Dedifferentiated amniotic fluid mesenchymal stem cell (primary cell): ENCODE results near the gene OR6B1.
"Not testable (repeated sequence)": the region's sequence is repeated elsewhere in the genome, so short reads cannot be mapped to it uniquely, and the experiment has no call there.

Source experiments
- DNase-seq: peaks from one replicate; pipeline ENCODE4 v3.0.0-alpha.2; 2016; ENCODE audit errors: extremely low spot score

OR6B1 gene

DNA sequence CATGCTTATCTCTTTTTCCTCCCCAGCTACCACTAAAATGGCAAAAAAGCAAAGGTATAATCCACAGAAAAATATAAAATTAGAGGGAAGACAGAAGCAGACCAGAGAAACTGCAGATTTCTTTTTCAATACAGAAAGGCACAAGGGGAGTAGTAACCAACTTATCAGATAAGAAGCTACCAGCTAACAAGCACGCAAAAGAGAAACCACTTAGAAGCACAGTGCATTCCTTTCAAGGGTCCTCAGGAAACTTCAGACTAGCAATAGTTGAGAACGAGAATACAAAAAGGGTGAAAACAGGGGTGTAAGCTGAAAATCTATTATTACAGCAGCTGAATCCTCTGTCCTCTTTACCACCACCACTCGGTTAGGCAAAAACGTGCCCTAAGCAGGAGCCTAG, 38.8 kb downstream of the OR6B1 start:
- no peak for DNase-seq

DNA sequence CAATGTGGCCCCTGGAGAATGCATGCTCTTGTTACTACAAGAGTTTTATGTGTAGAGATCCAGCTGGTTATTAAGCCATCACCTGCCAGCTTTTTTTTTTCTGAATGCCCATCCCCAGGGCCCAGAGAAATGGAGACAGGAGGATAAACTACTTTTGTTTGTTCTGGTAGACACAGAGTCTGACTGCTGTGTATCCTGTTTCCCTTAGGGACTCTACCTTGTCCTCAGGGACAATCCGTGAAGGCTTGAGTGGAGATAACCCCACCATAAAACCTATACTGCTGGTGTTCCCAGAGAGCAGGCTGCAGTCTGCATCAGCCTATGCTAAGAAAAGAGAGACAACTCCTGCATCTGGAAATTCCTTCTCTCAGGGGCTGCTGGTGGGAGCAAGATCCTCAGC, 48.5 kb downstream of the OR6B1 start, which contains the start of gene OR2A5:
TSS of gene OR2A5 (plus strand) at position 301 of the 400 bp plus-strand sequence. CDS start 1,454 bp downstream, outside the sequence.
- no peak for DNase-seq

DNA sequence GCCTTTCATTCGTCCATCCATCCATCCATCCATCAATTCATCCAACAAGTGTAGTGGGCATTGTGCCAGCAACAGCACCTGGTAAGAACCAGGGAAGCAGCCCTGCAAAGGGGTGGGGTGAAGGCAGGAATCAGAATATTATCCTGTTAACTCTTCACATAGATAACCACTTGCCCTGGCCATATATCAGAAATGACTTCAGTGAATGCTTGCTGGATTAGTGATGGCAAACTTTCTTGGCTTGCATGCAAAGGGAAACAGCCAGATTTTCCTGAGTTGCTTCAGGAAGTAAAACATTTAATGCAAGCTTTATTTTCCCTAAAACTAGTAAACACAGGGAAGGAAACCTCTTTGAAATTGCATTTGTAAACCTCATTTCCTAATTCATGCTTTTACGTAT, 49.4 kb downstream of the OR6B1 start:
- no peak for DNase-seq

DNA sequence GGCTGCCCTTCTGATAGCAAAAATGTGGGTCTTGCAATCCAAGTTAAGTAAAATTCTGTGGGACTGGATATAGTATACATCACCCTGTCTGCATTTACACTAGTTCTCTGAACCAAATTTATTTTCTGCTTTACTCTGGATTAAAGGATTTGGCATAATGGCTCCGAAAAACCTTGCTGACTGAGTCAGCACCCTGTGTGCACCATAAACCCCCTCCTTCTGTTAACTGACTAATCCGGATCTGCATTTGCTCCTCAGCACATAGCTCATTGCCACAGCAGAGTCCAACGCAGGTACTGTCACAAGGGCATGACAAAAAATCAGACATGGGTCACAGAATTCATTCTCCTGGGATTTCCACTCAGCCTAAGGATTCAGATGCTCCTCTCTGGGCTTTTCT, 50.0 kb downstream of the OR6B1 start:
- peak; percentile 17 for DNase-seq

DNA sequence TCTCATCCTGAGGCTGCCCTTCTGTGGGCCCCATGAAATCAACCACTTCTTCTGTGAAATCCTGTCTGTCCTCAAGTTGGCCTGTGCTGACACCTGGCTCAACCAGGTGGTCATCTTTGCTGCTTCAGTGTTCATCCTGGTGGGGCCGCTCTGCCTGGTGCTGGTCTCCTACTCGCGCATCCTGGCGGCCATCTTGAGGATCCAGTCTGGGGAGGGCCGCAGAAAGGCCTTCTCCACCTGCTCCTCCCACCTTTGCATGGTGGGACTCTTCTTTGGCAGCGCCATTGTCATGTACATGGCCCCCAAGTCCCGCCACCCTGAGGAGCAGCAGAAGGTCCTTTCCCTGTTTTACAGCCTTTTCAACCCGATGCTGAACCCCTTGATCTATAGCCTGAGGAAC, 50.8 kb downstream of the OR6B1 start:
- not testable (repeated sequence) for DNase-seq

DNA sequence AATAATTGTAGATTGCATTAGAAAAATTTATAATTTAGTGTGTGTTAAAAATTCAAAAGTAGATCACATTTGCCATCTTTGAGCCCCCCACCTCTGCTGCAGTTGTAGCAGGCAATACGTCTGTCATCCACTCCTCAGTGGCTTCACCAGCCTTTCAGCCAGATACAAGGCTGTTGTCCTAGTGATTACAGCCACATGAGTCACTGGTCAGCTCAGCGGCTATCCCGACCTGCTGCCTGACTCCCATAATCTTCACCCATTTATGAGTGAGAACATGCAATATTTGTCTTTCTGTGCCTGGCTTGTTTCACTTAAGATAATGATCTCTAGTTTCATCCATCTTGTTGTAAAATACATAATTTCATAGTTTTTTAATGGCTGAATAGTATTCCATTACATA, 57.8 kb downstream of the OR6B1 start:
- DNase-seq = no peak
